ELF-1 (cell line): ENCODE measurements around the gene KIF6.
"Not testable (repeated sequence)": the region's sequence is repeated elsewhere in the genome, so short reads cannot be mapped to it uniquely, and the experiment has no call there.

ENCODE experiments used
- DNase-seq: peaks from one replicate; pipeline ENCODE4 v3.0.0-alpha.2; 2016; ENCODE audit warnings: low read depth, low spot score

KIF6 gene

DNA sequence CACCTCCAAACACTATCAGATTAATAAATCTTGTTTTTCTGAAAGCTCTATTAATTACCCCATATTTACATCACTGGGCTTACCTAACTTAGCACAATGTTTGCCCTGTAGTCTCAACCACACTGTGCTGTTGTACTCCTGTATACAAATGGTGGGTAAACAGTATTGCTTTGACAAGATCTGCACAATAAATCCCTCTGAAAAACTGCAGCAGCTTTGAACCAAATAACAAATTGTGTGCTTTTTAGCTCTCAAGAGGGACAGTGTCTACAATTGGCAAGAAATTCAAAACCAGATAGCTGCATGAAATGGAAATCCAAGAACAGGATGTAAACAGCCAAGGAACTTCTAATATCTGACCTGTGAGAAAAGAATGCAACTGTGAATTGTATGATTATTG is 10.4 kb downstream of the KIF6 start:
- no peak for DNase-seq

DNA sequence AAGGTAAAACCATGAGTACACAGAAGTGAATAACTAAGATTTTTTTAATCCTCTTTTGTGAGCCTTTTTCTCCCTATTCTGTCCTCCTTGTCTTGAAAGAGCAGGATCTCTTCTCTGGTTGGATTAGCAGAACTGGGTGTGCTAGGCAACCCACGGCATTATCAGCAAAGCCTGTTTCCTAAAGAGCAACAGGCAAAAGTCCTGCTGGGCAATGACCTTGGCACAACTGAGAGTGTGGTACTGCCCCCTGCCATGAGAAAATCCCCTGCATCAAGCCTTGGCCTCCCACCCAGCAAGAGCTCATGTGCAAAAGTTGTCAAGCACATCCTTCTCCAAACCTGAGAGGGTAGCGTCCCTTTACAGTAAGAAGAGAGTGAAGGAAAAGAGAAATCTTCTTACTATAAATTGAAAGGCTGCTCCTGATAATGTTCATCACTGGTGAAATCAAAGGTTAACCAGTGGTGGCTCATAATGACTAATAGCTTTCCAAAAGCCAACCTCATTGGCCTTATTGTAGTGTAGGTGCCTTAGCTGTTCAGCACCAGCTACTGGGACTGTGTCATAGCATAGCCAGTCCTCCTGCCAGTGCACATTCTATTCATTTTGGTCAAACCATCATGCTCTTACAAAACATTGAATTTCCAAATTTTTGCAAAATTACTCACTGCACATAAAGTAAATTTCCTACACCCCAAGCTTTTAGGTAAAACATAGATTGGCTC is 17.1 kb downstream of the KIF6 start:
- no peak for DNase-seq

GRCh38 chr6:39706819-39707335 is 18.3 kb downstream of the KIF6 start:
- DNase-seq, result no peak

DNA sequence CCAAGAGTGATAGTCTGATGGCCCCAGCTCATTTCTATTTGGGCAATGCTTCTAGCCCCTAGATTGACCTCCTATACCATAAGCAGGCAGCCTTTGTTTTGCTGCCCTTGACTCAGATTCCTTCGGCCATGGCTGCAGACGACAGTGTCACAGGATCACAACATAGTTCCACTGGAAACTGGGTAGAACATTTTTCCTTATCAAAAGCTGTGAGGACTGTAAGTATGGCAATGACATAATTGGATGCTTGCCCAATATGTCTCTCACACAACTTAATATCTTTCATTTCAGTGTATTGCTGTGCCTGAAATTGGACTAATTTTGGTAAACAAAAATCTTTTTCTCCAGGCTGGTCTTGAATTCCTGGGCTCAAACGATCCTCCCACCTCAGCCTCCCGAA is 22.9 kb downstream of the KIF6 start:
- no peak for DNase-seq

GRCh38 chr6:39700362-39700761 is 24.8 kb downstream of the KIF6 start:
- no peak for DNase-seq

GRCh38 chr6:39698789-39699188 is 26.4 kb downstream of the KIF6 start:
- no peak for DNase-seq

GRCh38 chr6:39696986-39697788 is 28.0 kb downstream of the KIF6 start:
- no peak for DNase-seq

DNA sequence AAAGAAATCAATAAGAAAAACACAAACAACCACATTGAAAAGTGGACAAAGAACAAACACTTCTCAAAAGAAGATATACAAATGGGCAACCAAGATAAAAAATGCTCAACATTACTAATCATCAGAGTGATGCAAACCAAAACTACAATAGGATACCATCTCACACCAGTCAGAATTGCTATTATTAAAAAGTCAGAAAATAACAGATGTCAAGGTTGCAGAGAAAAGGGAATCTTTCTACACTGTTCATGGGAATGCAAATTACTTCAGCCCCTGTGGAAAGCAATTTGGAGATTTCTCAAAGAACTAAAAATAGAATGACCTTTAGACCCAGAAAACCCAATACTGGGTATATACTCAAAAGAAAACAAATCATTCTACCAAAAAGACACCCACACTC is 29.8 kb downstream of the KIF6 start:
- no peak for DNase-seq

DNA sequence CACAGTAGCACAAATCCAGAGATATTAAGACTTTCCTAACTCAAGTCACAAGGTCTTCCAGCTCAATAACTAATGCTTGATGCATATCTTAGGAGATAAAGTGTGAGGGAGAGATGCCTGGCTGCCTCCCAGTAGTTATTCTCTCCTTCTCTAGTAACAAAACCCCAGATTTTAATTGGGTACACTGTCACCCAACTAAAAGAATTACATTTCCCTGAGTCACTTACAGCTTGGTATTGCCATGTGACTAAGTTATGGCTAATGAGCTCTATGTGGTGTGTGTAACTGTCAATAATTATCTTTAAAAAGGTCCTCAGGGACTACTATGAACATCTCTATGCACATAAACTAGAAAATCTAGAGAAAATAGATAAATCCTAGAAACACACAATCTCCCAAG is 32.0 kb downstream of the KIF6 start:
- DNase-seq, result no peak

- DNase-seq, result no peak
Measured at GRCh38 chr6:39688494-39688893, 36.7 kb downstream of the KIF6 start.

GRCh38 chr6:39686976-39687375 is 38.2 kb downstream of the KIF6 start:
- no peak for DNase-seq

DNA sequence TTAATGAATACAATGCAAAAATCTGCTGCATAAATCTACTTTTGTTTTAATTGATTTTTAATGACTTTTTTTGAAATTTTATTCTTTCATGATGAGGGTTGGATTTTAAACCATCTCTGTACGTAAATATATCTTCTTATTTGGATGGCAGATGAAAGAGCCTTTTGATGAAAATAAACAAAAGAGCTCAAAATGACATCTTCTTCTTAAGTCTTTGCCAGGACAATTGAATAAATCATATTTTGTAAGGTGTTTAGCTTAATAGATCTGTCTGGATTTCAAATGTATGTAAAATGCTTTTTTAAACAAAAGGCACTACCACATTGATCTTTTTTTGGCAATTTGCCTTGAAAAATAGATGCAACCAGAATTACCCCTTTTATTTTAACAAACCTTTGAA is 39.3 kb downstream of the KIF6 start:
- DNase-seq, result no peak

- DNase-seq, result no peak
Measured at GRCh38 chr6:39685489-39685826, 39.8 kb downstream of the KIF6 start.

DNA sequence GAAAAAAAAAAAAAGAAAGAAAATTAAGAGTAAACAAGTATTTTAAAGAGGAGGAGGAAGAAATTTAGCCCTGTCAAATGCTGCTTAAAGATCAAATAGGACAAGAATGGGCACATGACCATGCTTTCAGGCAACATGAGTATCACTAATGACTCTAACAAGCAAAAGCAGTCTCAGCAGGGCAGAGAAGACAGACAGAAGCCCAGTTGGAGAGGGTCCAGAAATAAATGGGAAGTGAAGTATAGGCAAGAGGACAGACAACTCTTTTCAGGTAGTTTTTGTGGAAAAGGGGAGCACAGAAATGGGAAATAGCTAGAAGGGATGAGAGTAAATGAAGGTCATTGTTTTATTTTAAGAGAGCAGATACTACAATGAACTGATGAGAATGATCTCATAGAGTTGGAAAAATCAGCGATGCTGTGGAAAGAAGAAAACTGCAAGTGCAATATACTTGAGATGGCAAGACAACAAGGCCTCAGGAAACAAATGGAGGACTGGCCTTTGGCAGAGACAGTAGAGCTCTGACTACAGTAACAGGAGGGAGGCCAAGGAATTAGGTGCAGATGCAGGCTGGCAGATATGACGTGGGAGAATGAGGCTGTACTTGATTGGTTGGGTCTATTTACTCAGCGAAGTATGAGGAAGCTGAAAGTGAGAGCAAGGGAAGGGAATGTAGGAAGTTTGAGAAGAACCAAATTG is 40.3 kb downstream of the KIF6 start:
- DNase-seq, result no peak

GRCh38 chr6:39681674-39682121 is 43.5 kb downstream of the KIF6 start:
- DNase-seq, result no peak

- no peak for DNase-seq
Measured at GRCh38 chr6:39678914-39679313, 46.3 kb downstream of the KIF6 start.

- DNase-seq, result not testable (repeated sequence)
Measured at GRCh38 chr6:39677318-39677717, 47.9 kb downstream of the KIF6 start.

DNA sequence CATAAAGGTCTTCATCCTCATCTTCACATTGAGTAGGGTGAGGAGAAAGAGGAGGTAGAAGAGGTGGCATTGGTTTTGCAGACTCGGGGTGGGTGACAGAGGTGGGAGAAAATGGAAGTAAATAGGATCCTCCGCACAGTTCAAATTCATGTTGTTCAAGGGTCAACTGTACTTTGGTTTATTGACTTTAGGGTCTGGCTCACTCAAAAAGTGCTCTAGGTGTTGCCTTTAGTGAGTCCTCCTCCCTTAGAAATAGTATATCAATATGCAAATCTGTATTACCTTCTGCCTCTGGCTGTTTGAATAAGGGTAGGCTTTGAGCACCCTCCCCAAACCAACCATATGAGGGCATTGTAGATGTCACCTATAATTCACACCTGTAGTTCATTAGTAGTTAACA is 54.7 kb downstream of the KIF6 start:
- DNase-seq, result no peak

DNA sequence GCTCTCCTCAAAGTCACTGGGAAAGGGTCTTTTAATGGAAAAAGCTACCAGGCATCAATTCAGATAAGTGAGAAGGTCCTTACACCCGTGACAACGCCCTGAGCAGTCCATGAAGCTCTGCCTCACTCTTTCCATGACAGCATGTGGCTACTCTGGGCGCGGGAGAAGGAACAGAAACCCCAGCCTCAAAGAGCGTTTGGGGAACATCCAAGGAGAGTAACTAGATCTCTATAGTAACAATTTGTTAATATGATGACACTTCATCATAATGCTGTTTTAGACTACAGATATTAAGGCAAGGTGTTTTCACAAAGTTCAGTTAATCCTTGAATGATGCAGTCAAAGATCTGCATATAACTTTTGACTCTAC is 55.2 kb downstream of the KIF6 start:
- no peak for DNase-seq

DNA sequence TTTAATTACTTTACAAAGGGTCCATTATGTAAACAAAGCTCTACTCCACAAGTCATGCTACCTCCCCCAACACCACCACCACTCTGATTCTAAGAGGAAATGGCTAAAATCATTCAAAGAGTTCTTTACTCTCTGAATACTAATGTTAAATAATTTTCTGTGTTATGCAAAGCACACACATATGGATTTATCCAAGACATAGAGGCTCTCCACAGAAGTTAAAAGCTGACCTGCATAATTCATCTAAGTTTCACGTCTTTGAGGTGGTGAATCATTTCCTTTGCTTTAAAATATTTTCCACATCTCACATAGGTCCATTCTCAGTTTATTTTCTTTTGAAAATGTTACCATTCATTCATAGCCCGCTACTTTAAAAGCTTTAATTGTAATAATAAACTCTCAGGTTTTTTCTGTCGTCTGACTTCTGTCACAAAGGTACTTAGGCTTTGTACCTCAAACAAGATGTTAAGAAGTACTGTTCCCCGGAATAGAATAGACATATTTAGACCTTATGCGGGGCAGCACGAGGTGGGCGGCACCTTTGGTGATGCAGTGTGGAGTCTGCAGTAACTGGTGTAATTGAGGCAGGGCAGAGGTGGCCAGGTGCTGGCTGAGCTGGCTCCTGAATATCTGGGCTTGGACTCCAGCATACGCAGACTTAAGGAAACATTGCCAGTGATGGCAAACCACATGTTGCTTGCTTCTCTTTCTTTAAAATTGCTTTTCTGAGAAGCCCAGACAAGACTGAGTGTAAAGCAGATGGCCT is 55.8 kb downstream of the KIF6 start:
- no peak for DNase-seq

- no peak for DNase-seq
Measured at GRCh38 chr6:39666706-39667489, 58.3 kb downstream of the KIF6 start.
